Thyroid gland (tissue), 4 donors: ENCODE measurements around the gene GALE.
"Not testable (repeated sequence)": the region's sequence is repeated elsewhere in the genome, so short reads cannot be mapped to it uniquely, and the experiment has no call there.

Source experiments
- CTCF ChIP-seq, 6 experiments: fragments of 200-600 bp in 3 of 6; fragments of 450-650 bp in 3 of 6; sonication (generic) in 3 of 6; IDR thresholded peaks; one replicate each; pipeline ENCODE4 v1.5.1; 2016 to 2019; ENCODE audit warnings: antibody characterized with exemption in 6 of 6, mild to moderate bottlenecking in 2 of 6, inconsistent platforms in 1 of 6, moderate library complexity in 1 of 6
- POLR2A ChIP-seq, 2 donors: fragments of 450-650 bp; IDR thresholded peaks; one replicate each; pipeline ENCODE4 v1.6.1; 2017; ENCODE audit warnings: antibody characterized with exemption in 2 of 2, mild to moderate bottlenecking in 2 of 2, moderate library complexity in 1 of 2

- not testable (repeated sequence) for TF ChIP-seq CTCF, POLR2A (IDR thresholded peaks at IDR 0.05)
These were observed 17.4 kb downstream of the GALE start for GRCh38 chr1:23783141-23783540.
